HepG2 (cell line): ENCODE data around the gene CTDNEP1. TPM values are rescaled to one million over a fixed set of nuclear protein-coding genes. Genes with fewer than 3 reads are reported as not detected.

Experiments
- ATAC-seq: fragments of 200-7000 bp; cut with Tn5 transposase; 3 replicates; pipeline ENCODE4 v1.9.1; 2020; ENCODE audit warnings: mild to moderate bottlenecking, moderate library complexity
- BruUV-seq: library from RNA; stranded (reverse); fragments of 400-500 nt; replicated peaks from 2 replicates; lab custom pipeline; 2021; lab: Mats Ljungman, UMichigan
- CTCF ChIA-PET: fragments of 300-600 bp; formaldehyde crosslinking; extraction: SDS; loops from one replicate; lab custom pipeline; 2021; ENCODE audit warnings: low total read pairs, inconsistent platforms, low intra/inter-chr PET ratio; lab: Yijun Ruan, JAX
- POLR2A ChIA-PET: fragments of 350-600 bp; sonication (Branson Sonifier 250); formaldehyde crosslinking; loops from one replicate; lab custom pipeline; 2020; ENCODE audit warnings: antibody characterized with exemption, inconsistent platforms; lab: Yijun Ruan, JAX
- DNase-seq: peaks from one replicate; pipeline ENCODE4 v3.0.0-alpha.2; 2015; ENCODE audit warnings: low spot score
- FAIRE-seq: peaks from 3 replicates; lab custom pipeline; 2011; peaks lifted over from hg19 to GRCh38; lab: Jason Lieb, UNC
- H2AFZ ChIP-seq: one replicate; pipeline ENCODE4 v1.6.1; 2011; ENCODE audit warnings: low read length, inconsistent platforms
- H3K27ac ChIP-seq: fragments of 300-600 bp; 3 replicates; pipeline ENCODE4 v1.8.0; 2011; ENCODE audit warnings: mixed run types, mild to moderate bottlenecking, mixed read lengths, low read length, inconsistent platforms; ENCODE audit not compliant: insufficient read depth; ENCODE audit errors: extremely low read length
- H3K27me3 ChIP-seq, 2 experiments: fragments of 200-600 bp in 1 of 2; 2 replicates in 1 of 2; 3 replicates in 1 of 2; pipeline versions ENCODE4 v1.6.0 to v1.8.0; 2011; ENCODE audit warnings: low read length in 2 of 2, mild to moderate bottlenecking in 2 of 2, moderate library complexity in 2 of 2, inconsistent platforms in 1 of 2; ENCODE audit not compliant: insufficient read depth in 2 of 2, control insufficient read depth in 1 of 2
- H3K36me3 ChIP-seq, 2 experiments: fragments of 200-600 bp in 1 of 2; replicated peaks in 1 of 2; 2 replicates in 1 of 2; 3 replicates in 1 of 2; pipeline versions ENCODE4 v1.5.1 to v1.8.0; 2011; ENCODE audit warnings: low read length in 2 of 2, inconsistent platforms in 1 of 2; ENCODE audit not compliant: insufficient read depth in 2 of 2, control insufficient read depth in 1 of 2
- H3K4me1 ChIP-seq: 2 replicates; pipeline ENCODE4 v1.5.1; 2012; ENCODE audit warnings: low read length, inconsistent platforms; ENCODE audit not compliant: insufficient read depth
- H3K4me2 ChIP-seq: 2 replicates; pipeline ENCODE4 v1.6.0; 2011; ENCODE audit warnings: low read depth, low read length, inconsistent platforms
- H3K4me3 ChIP-seq, 3 experiments: fragments of 200-600 bp in 1 of 3; sonication (generic), shearing (Covaris generic) in 1 of 3; replicated peaks in 1 of 3; 2 replicates each; pipeline ENCODE4 v1.5.1; 2011 to 2016; ENCODE audit warnings: low read length in 3 of 3, inconsistent platforms in 2 of 3, low read depth in 2 of 3, mild to moderate bottlenecking in 2 of 3, control low read depth in 1 of 3, mixed read lengths in 1 of 3; ENCODE audit not compliant: insufficient read depth in 1 of 3
- H3K79me2 ChIP-seq: one replicate; pipeline ENCODE4 v1.6.1; 2011; ENCODE audit warnings: low read length, inconsistent platforms; ENCODE audit not compliant: insufficient read depth
- H3K9ac ChIP-seq: 2 replicates; pipeline ENCODE4 v1.6.0; 2011; ENCODE audit warnings: mild to moderate bottlenecking, low read depth, low read length, inconsistent platforms; ENCODE audit not compliant: insufficient read depth
- H3K9me3 ChIP-seq: 2 replicates; pipeline ENCODE4 v1.5.1; 2012; ENCODE audit warnings: mild to moderate bottlenecking, low read length
- H4K20me1 ChIP-seq: 2 replicates; pipeline ENCODE4 v1.6.0; 2011; ENCODE audit warnings: inconsistent platforms, mild to moderate bottlenecking, low read length, moderate library complexity; ENCODE audit not compliant: insufficient read depth
- HMGA1 ChIP-seq: sonication (generic); formaldehyde crosslinking; conservative IDR thresholded peaks from 2 replicates; pipeline ENCODE4 v1.4.0; 2020; ENCODE audit warnings: missing genetic modification reagents
- SOX13 ChIP-seq, 3 experiments: fragments of 450-650 bp in 1 of 3; sonication (generic) in 1 of 3; formaldehyde crosslinking in 1 of 3; IDR thresholded peaks in 2 of 3; conservative IDR thresholded peaks in 1 of 3; 2 replicates each; pipeline versions ENCODE4 v1.5.0 to v1.6.1; 2016 to 2020; ENCODE audit warnings: antibody characterized with exemption in 1 of 3, mild to moderate bottlenecking in 1 of 3, missing compliant biosample characterization in 1 of 3, missing genetic modification reagents in 1 of 3, moderate library complexity in 1 of 3
- ZBTB38 ChIP-seq: sonication (generic); formaldehyde crosslinking; IDR thresholded peaks from 2 replicates; pipeline ENCODE4 v1.5.1; 2020; ENCODE audit warnings: mild to moderate bottlenecking, missing genetic modification reagents
- ZFP1 ChIP-seq: IDR thresholded peaks from 2 replicates; pipeline ENCODE4 v1.6.1; 2016
- ZNF235 ChIP-seq: sonication (generic); formaldehyde crosslinking; IDR thresholded peaks from 2 replicates; pipeline ENCODE4 v1.8.1; 2023; ENCODE audit warnings: mild to moderate bottlenecking, missing genetic modification reagents, borderline replicate concordance
- ZNF543 ChIP-seq: sonication (generic); formaldehyde crosslinking; IDR thresholded peaks from 2 replicates; pipeline ENCODE4 v1.4.0; 2020; ENCODE audit warnings: mild to moderate bottlenecking, missing genetic modification reagents
- ZNF781 ChIP-seq: sonication (generic); formaldehyde crosslinking; IDR thresholded peaks from 2 replicates; pipeline ENCODE4 v1.5.1; 2020; ENCODE audit warnings: borderline replicate concordance, mild to moderate bottlenecking, missing genetic modification reagents; ENCODE audit errors: not compliant biosample characterization
- WGBS: methylation state at CpG from one replicate; pipeline ENCODE4 v1.1.6; 2017; ENCODE audit warnings: low lambda C conversion rate; 5-methylcytosine and 5-hydroxymethylcytosine counted together
- in situ Hi-C: cut with HindIII; loops from 2 replicates; pipeline ENCODE4 v1.10.0; 2017; ENCODE audit warnings: low pct_unique_long_range_greater_than_20kb; ENCODE audit not compliant: extremely low pct_ligation_motif_present
- intact Hi-C: fragments of 100-400 bp; cut with micrococcal nuclease; formaldehyde crosslinking; loops from one replicate; pipeline ENCODE4 v1.10.0; 2022; ENCODE audit not compliant: unreplicated experiment
- polyA plus RNA-seq, 8 experiments: library from polyadenylated mRNA; depleted of rRNA in 3 of 8; stranded (reverse) in 7 of 8; unstranded in 1 of 8; fragments of >200 nt; fragmentation: Illumina TruSeq in 4 of 8; extraction: Trizol in 4 of 8; gene quantifications; 2 replicates each; pipeline versions ENCODE4 v1.2.1 to v1.2.3, GENCODE V29; 2011 to 2016; ENCODE audit warnings: low read depth in 4 of 8, missing spikeins in 1 of 8, mixed read lengths in 1 of 8; ENCODE audit not compliant: insufficient read depth in 1 of 8
- total RNA-seq, 5 experiments: library from RNA; depleted of rRNA; stranded (reverse); fragments of >200 nt; fragmentation: Illumina TruSeq; extraction: Trizol; gene quantifications; 2 replicates each; pipeline ENCODE4 v1.2.3, GENCODE V29; 2016; ENCODE audit warnings: low read depth in 1 of 5
- TF ChIP-seq, protein P1 (sequence below): sonication (generic); formaldehyde crosslinking; IDR thresholded peaks from 2 replicates; pipeline ENCODE4 v1.4.0; 2020; ENCODE audit warnings: missing genetic modification reagents, borderline replicate concordance
- TF ChIP-seq, protein P2 (sequence below): IDR thresholded peaks from 2 replicates; pipeline ENCODE4 v1.6.1; 2016; ENCODE audit warnings: low read depth, missing genetic modification reagents, missing compliant biosample characterization
- TF ChIP-seq, protein P3 (sequence below): sonication (generic); formaldehyde crosslinking; IDR thresholded peaks from 2 replicates; pipeline ENCODE4 v1.5.0; 2020; ENCODE audit warnings: mild to moderate bottlenecking, missing genetic modification reagents, borderline replicate concordance
- TF ChIP-seq, protein P4 (sequence below): IDR thresholded peaks from 2 replicates; pipeline ENCODE4 v1.6.1; 2012; ENCODE audit warnings: inconsistent platforms

The CTDNEP1 gene
- total and polyA plus RNA-seq, 2 of the 13 experiments (the other 11 are each of a cell fraction or from before 2014, with no cell fraction given), result 19.8 to 118 TPM

DNA sequence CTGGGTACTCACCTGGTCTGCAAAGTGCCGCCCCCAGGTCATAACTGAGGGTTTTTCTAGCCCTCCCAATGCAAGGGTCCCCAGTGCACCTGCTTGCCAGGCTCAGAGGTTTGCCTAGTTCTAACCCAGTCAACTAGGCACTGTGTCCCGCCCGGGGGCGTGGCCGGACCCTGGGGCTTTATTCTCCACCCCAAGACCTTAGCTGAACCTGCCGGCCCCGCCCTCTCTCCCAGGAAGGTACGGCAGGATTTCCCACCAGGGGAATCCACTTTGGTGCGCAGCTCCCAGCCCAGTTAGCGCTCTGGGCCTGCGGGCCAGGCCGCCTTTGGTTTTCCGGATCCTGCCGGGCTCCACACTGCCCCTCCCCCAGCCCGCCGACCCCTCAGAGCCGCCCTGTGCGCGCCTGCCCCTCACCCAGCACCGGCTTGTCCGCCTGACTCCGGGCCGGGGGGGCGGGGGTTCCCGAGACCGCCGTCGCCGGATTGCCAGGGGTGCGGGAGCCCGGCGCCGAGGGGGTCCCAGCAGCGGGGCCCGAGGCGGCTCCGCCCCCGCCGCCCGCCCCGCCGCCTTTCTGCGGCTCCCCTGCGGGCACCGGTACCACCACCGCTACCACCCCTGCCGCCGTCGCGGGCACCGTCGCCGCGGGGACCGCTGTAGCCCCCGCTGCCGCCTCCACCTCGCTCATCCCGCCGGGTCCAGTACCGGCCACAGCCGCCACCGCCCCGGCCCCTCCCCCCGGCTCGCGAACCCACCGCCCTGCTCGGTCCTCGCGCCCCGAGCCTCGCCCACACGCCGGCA lies 42.5 kb upstream of the CTDNEP1 start (continued):
- TF ChIP-seq, protein P1, sequence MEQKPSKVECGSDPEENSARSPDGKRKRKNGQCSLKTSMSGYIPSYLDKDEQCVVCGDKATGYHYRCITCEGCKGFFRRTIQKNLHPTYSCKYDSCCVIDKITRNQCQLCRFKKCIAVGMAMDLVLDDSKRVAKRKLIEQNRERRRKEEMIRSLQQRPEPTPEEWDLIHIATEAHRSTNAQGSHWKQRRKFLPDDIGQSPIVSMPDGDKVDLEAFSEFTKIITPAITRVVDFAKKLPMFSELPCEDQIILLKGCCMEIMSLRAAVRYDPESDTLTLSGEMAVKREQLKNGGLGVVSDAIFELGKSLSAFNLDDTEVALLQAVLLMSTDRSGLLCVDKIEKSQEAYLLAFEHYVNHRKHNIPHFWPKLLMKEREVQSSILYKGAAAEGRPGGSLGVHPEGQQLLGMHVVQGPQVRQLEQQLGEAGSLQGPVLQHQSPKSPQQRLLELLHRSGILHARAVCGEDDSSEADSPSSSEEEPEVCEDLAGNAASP (CRISPR knock-in tag), result peak; percentile 91; the same call in 1 of the 2 replicates
- TF ChIP-seq SOX13 (IDR thresholded peaks at IDR 0.05) (no peak), SOX13 (CRISPR knock-in tag; conservative IDR thresholded peaks at IDR 0.05 in 1 of 2, IDR thresholded peaks at IDR 0.05 in 1 of 2) (0 out of 4 replicates have a peak, but pooled peaks of 1 of the 2 experiments have one; percentile 14), ZNF543 (0 out of 2 replicates have a peak, but pooled peaks have one; percentile 40), ZNF781 (no peak)

GRCh38 chr17:7293159-7293558 lies 41.6 kb upstream of the CTDNEP1 start:
- in situ Hi-C loops, result no loop called here
- ChIA-PET POLR2A (interaction anchor here (1.0 to 3.7 kb wide), 5 partner anchors 11 to 247 kb away, joined by 3 to 35 read pairs (median 3); partner anchors contain the start of genes GABARAP and SLC2A4), CTCF (interaction anchor here (1.1 kb wide), 1 partner anchor 13 kb away, joined by 3 read pairs; no protein-coding TSS in a partner anchor)
- H3K9me3 ChIP-seq, result no peaks in the 10 kb centered on the region
- intact Hi-C loops, result no loop called here
- FAIRE-seq, result no peak
- no peaks in the 10 kb centered on the region for H3K79me2 ChIP-seq
- no peak for ATAC-seq
- BruUV-seq, result no TSS peak
- H3K27me3 ChIP-seq, result peaks cover 0 to 11% of the 10 kb centered on the region in 2 experiments; a peak in 2 of 5 replicates
- H3K36me3 ChIP-seq, result no peaks in the 10 kb centered on the region
- peak overlapping the region; percentile 75 for H3K4me2 ChIP-seq
- no peaks in the 10 kb centered on the region for H4K20me1 ChIP-seq
- H2AFZ ChIP-seq, result no peak overlapping the region
- peak overlapping the region in 2 of 3 experiments; percentile 29 to 54; a peak in 2 of 6 replicates for H3K4me3 ChIP-seq
- no peak for TF ChIP-seq ZNF235 (CRISPR knock-in tag)
- TF ChIP-seq, protein P2, sequence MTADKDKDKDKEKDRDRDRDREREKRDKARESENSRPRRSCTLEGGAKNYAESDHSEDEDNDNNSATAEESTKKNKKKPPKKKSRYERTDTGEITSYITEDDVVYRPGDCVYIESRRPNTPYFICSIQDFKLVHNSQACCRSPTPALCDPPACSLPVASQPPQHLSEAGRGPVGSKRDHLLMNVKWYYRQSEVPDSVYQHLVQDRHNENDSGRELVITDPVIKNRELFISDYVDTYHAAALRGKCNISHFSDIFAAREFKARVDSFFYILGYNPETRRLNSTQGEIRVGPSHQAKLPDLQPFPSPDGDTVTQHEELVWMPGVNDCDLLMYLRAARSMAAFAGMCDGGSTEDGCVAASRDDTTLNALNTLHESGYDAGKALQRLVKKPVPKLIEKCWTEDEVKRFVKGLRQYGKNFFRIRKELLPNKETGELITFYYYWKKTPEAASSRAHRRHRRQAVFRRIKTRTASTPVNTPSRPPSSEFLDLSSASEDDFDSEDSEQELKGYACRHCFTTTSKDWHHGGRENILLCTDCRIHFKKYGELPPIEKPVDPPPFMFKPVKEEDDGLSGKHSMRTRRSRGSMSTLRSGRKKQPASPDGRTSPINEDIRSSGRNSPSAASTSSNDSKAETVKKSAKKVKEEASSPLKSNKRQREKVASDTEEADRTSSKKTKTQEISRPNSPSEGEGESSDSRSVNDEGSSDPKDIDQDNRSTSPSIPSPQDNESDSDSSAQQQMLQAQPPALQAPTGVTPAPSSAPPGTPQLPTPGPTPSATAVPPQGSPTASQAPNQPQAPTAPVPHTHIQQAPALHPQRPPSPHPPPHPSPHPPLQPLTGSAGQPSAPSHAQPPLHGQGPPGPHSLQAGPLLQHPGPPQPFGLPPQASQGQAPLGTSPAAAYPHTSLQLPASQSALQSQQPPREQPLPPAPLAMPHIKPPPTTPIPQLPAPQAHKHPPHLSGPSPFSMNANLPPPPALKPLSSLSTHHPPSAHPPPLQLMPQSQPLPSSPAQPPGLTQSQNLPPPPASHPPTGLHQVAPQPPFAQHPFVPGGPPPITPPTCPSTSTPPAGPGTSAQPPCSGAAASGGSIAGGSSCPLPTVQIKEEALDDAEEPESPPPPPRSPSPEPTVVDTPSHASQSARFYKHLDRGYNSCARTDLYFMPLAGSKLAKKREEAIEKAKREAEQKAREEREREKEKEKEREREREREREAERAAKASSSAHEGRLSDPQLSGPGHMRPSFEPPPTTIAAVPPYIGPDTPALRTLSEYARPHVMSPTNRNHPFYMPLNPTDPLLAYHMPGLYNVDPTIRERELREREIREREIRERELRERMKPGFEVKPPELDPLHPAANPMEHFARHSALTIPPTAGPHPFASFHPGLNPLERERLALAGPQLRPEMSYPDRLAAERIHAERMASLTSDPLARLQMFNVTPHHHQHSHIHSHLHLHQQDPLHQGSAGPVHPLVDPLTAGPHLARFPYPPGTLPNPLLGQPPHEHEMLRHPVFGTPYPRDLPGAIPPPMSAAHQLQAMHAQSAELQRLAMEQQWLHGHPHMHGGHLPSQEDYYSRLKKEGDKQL, result no peak
- peak; percentile 43; the same call in 1 of the 2 replicates for TF ChIP-seq ZBTB38 (CRISPR knock-in tag)
- TF ChIP-seq, protein P3, sequence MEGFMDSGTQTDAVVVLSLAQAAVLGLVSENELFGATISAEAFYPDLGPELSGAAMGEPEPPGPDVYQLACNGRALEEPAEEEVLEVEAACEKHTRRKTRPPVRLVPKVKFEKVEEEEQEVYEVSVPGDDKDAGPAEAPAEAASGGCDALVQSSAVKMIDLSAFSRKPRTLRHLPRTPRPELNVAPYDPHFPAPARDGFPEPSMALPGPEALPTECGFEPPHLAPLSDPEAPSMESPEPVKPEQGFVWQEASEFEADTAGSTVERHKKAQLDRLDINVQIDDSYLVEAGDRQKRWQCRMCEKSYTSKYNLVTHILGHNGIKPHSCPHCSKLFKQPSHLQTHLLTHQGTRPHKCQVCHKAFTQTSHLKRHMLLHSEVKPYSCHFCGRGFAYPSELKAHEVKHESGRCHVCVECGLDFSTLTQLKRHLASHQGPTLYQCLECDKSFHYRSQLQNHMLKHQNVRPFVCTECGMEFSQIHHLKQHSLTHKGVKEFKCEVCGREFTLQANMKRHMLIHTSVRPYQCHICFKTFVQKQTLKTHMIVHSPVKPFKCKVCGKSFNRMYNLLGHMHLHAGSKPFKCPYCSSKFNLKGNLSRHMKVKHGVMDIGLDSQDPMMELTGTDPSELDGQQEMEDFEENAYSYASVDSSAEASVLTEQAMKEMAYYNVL, result 0 out of 2 replicates have a peak, but pooled peaks have one; percentile 2
- TF ChIP-seq HMGA1, result no peak
- TF ChIP-seq, protein P4, sequence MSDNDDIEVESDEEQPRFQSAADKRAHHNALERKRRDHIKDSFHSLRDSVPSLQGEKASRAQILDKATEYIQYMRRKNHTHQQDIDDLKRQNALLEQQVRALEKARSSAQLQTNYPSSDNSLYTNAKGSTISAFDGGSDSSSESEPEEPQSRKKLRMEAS, result 0 out of 2 replicates have a peak, but pooled peaks have one; percentile 6
- no peak for TF ChIP-seq ZFP1 (CRISPR knock-in tag)
- no peak overlapping the region; the same call in 1 of the 2 replicates for H3K9ac ChIP-seq
- DNase-seq, result no peak
- peaks cover 41% of the 10 kb centered on the region for H3K4me1 ChIP-seq
- H3K27ac ChIP-seq, result no peak overlapping the region
- 51% methylated on average over 8 of the region's 11 CpGs for WGBS
